HepG2 (cell line): Measurements from ENCODE around the gene SULT2A1.

Source experiments
- GABPA ChIP-seq, 2 experiments: IDR thresholded peaks; 2 replicates each; pipeline ENCODE4 v1.6.1; 2011 to 2016; ENCODE audit warnings: low read depth in 2 of 2, low read length in 1 of 2, missing biosample characterization in 1 of 2, missing genetic modification characterization in 1 of 2
- POLR2A ChIP-seq, 2 experiments: IDR thresholded peaks; 2 replicates each; pipeline ENCODE4 v1.6.1; 2011; ENCODE audit warnings: low read depth in 2 of 2, low read length in 2 of 2, mild to moderate bottlenecking in 1 of 2, moderate library complexity in 1 of 2; ENCODE audit not compliant: insufficient read depth in 1 of 2
- SP5 ChIP-seq: IDR thresholded peaks from 2 replicates; pipeline ENCODE4 v1.6.1; 2016; ENCODE audit warnings: low read depth, borderline replicate concordance
- TF ChIP-seq, protein P1 (sequence below): sonication (generic); formaldehyde crosslinking; IDR thresholded peaks from 2 replicates; pipeline ENCODE4 v1.4.0; 2020; ENCODE audit warnings: missing genetic modification reagents

DNA sequence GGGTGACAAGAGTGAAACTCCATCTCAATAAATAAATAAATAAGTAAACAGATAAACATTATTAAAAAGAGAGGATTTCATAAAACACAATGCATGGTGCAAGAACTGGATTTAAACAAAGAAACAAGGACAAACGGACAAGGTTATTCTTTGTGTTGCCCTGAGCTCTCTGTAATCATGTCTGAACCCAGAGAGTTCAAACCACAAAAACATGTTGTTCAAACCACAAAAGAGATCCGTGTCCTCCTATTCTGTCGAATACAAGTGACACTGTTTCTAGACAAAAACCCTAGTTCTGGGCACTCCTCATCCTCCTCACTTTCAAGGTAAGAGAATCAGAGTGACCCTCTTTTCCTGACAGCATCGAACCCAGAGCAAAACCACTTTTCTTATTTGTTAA lies 31.7 kb downstream of the SULT2A1 start:
- TF ChIP-seq POLR2A (IDR thresholded peaks at IDR 0.05; ENCODE audit: insufficient read depth in 1 of 2, low read depth in 2 of 2, low read length in 2 of 2) = no peak
- no peak for TF ChIP-seq GABPA (IDR thresholded peaks at IDR 0.05; ENCODE audit: low read depth, low read length)
- no peak for TF ChIP-seq GABPA (CRISPR knock-in tag; IDR thresholded peaks at IDR 0.05; ENCODE audit: low read depth)
- TF ChIP-seq SP5 (CRISPR knock-in tag) = no peak
- TF ChIP-seq, protein P1, sequence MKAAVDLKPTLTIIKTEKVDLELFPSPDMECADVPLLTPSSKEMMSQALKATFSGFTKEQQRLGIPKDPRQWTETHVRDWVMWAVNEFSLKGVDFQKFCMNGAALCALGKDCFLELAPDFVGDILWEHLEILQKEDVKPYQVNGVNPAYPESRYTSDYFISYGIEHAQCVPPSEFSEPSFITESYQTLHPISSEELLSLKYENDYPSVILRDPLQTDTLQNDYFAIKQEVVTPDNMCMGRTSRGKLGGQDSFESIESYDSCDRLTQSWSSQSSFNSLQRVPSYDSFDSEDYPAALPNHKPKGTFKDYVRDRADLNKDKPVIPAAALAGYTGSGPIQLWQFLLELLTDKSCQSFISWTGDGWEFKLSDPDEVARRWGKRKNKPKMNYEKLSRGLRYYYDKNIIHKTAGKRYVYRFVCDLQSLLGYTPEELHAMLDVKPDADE = no peak
